GM23338 (cell line): Measurements from ENCODE around the gene ZC3H7A. TPM values are rescaled to one million over a fixed set of nuclear protein-coding genes. Genes with fewer than 3 reads are reported as not detected.

Experiments
- ATAC-seq: fragments of 200-7000 bp; cut with Tn5 transposase; 3 replicates; pipeline ENCODE4 v1.9.1; 2020
- DNase-seq: peaks from one replicate; pipeline ENCODE4 v3.0.0-alpha.2; 2015; ENCODE audit warnings: low spot score
- H2AFZ ChIP-seq: fragments of 200-600 bp; sonication (generic); 2 replicates; pipeline ENCODE4 v1.8.0; 2016; ENCODE audit warnings: antibody characterized with exemption, mild to moderate bottlenecking, moderate library complexity
- H3F3A ChIP-seq: fragments of 200-600 bp; sonication (generic); replicated peaks from 2 replicates; pipeline ENCODE4 v1.8.0; 2017; ENCODE audit warnings: antibody characterized with exemption, mixed run types, low read depth
- H3K27ac ChIP-seq: fragments of 200-600 bp; sonication (generic); 2 replicates; pipeline ENCODE4 v1.6.1; 2016; ENCODE audit warnings: low read depth
- H3K27me3 ChIP-seq: fragments of 200-600 bp; sonication (generic); 2 replicates; pipeline ENCODE4 v1.8.0; 2016; ENCODE audit warnings: mild to moderate bottlenecking, mixed run types, moderate library complexity; ENCODE audit not compliant: insufficient read depth
- H3K36me3 ChIP-seq: fragments of 200-600 bp; sonication (generic); 2 replicates; pipeline ENCODE4 v1.8.0; 2016; ENCODE audit warnings: mild to moderate bottlenecking; ENCODE audit not compliant: insufficient read depth
- H3K4me1 ChIP-seq: fragments of 200-600 bp; sonication (generic); 2 replicates; pipeline ENCODE4 v1.8.0; 2016; ENCODE audit warnings: mild to moderate bottlenecking, moderate library complexity; ENCODE audit not compliant: insufficient read depth
- H3K4me2 ChIP-seq: fragments of 200-600 bp; sonication (generic); 2 replicates; pipeline ENCODE4 v1.7.1; 2017; ENCODE audit warnings: mixed run types
- H3K4me3 ChIP-seq: fragments of 200-600 bp; sonication (generic); 2 replicates; pipeline ENCODE4 v1.6.1; 2016; ENCODE audit warnings: mixed run types
- H3K79me2 ChIP-seq: fragments of 200-600 bp; sonication (generic); replicated peaks from 2 replicates; pipeline ENCODE4 v1.8.0; 2017; ENCODE audit warnings: mild to moderate bottlenecking; ENCODE audit not compliant: insufficient read depth
- H3K9me2 ChIP-seq: fragments of 200-600 bp; sonication (generic); 2 replicates; pipeline ENCODE4 v1.8.0; 2017; ENCODE audit not compliant: insufficient read depth
- H4K20me1 ChIP-seq: fragments of 200-600 bp; sonication (generic); replicated peaks from 2 replicates; pipeline ENCODE4 v1.8.0; 2017; ENCODE audit warnings: mild to moderate bottlenecking; ENCODE audit not compliant: insufficient read depth
- H3K27ac Mint-ChIP-seq: 2 replicates; pipeline ENCODE4 v1.8.0; 2020; ENCODE audit warnings: inconsistent platforms, mild to moderate bottlenecking, moderate library complexity, mixed read lengths
- H3K27me3 Mint-ChIP-seq: 3 replicates; pipeline ENCODE4 v1.8.0; 2022; ENCODE audit warnings: low read depth, mild to moderate bottlenecking, moderate library complexity, mixed read lengths, inconsistent platforms; ENCODE audit not compliant: insufficient read depth, poor library complexity
- H3K36me3 Mint-ChIP-seq: 3 replicates; pipeline ENCODE4 v1.8.0; 2021; ENCODE audit warnings: low read depth, mild to moderate bottlenecking, inconsistent platforms, moderate library complexity, mixed read lengths
- H3K4me1 Mint-ChIP-seq: 3 replicates; pipeline ENCODE4 v1.8.0; 2020; ENCODE audit warnings: mild to moderate bottlenecking, inconsistent platforms, mixed read lengths
- H3K4me3 Mint-ChIP-seq: 3 replicates; pipeline ENCODE4 v1.8.0; 2021; ENCODE audit warnings: moderate library complexity, mild to moderate bottlenecking, inconsistent platforms, mixed read lengths
- H3K9me3 Mint-ChIP-seq: 3 replicates; pipeline ENCODE4 v1.8.0; 2020; ENCODE audit warnings: moderate library complexity, mild to moderate bottlenecking, inconsistent platforms, mixed read lengths
- CREB1 ChIP-seq: fragments of 250-450 bp; sonication (Bioruptor Pico); IDR thresholded peaks from 2 replicates; pipeline ENCODE4 v1.5.0; 2020; ENCODE audit warnings: low read depth, mild to moderate bottlenecking, moderate library complexity
- EZH2 ChIP-seq: fragments of 200-600 bp; sonication (generic); IDR thresholded peaks from one replicate; pipeline ENCODE4 v1.8.0; 2017; ENCODE audit warnings: antibody characterized with exemption, mild to moderate bottlenecking, low read depth; ENCODE audit not compliant: unreplicated experiment
- EZH2phosphoT487 ChIP-seq: fragments of 200-600 bp; sonication (generic); IDR thresholded peaks from one replicate; pipeline ENCODE4 v1.8.1; 2018; ENCODE audit warnings: antibody characterized with exemption; ENCODE audit not compliant: unreplicated experiment
- JUNB ChIP-seq: IDR thresholded peaks from one replicate; pipeline ENCODE4 v1.6.1; 2016; ENCODE audit warnings: antibody characterized with exemption; ENCODE audit not compliant: unreplicated experiment
- NANOG ChIP-seq: IDR thresholded peaks from 2 replicates; pipeline ENCODE4 v1.6.1; 2016; ENCODE audit warnings: antibody characterized with exemption, borderline replicate concordance
- POLR2AphosphoS5 ChIP-seq: IDR thresholded peaks from 2 replicates; pipeline ENCODE4 v1.6.1; 2016; ENCODE audit warnings: antibody characterized with exemption, low read depth
- STAT1 ChIP-seq: IDR thresholded peaks from one replicate; pipeline ENCODE4 v1.6.1; 2016; ENCODE audit warnings: antibody characterized with exemption; ENCODE audit not compliant: unreplicated experiment
- ZNF114 ChIP-seq: fragments of 250-450 bp; sonication (Bioruptor Pico); IDR thresholded peaks from 2 replicates; pipeline ENCODE4 v1.5.0; 2020; ENCODE audit warnings: mild to moderate bottlenecking, moderate library complexity
- ZNF331 ChIP-seq: fragments of 250-450 bp; sonication (Bioruptor Pico); IDR thresholded peaks from 2 replicates; pipeline ENCODE4 v1.5.0; 2020; ENCODE audit warnings: low read depth, mild to moderate bottlenecking, moderate library complexity
- ZNF462 ChIP-seq: fragments of 250-450 bp; sonication (Bioruptor Pico); IDR thresholded peaks from 2 replicates; pipeline ENCODE4 v1.5.0; 2020; ENCODE audit warnings: mild to moderate bottlenecking, moderate library complexity
- polyA plus RNA-seq: library from polyadenylated mRNA; unstranded; fragments of >200 nt; fragmentation: Nextera tagmentation; extraction: Ambion mirVana; gene quantifications from 2 replicates; pipeline ENCODE4 v1.2.1, GENCODE V29; 2016
- total RNA-seq: library from RNA; depleted of rRNA; stranded (reverse); fragments of >200 nt; shearing (Covaris generic); gene quantifications from 2 replicates; pipeline ENCODE4 v1.2.3, GENCODE V29; 2014
- TF ChIP-seq, protein P1 (sequence below): IDR thresholded peaks from one replicate; pipeline ENCODE4 v1.6.1; 2018; ENCODE audit warnings: antibody characterized with exemption; ENCODE audit not compliant: unreplicated experiment
- TF ChIP-seq, protein P2 (sequence below): IDR thresholded peaks from 2 replicates; pipeline ENCODE4 v1.6.1; 2016; ENCODE audit warnings: antibody characterized with exemption
- TF ChIP-seq, protein P3 (sequence below), 2 experiments: fragments of 200-600 bp in 1 of 2; sonication (generic) in 1 of 2; conservative IDR thresholded peaks; 2 replicates each; pipeline versions ENCODE4 v1.5.1 to v1.6.1; 2016 to 2017; ENCODE audit warnings: antibody characterized with exemption in 2 of 2, low read depth in 2 of 2, mild to moderate bottlenecking in 2 of 2, moderate library complexity in 1 of 2

ZC3H7A gene
- total and polyA plus RNA-seq, 2 experiments from 2014 or later = 32.7 to 42.2 TPM

DNA sequence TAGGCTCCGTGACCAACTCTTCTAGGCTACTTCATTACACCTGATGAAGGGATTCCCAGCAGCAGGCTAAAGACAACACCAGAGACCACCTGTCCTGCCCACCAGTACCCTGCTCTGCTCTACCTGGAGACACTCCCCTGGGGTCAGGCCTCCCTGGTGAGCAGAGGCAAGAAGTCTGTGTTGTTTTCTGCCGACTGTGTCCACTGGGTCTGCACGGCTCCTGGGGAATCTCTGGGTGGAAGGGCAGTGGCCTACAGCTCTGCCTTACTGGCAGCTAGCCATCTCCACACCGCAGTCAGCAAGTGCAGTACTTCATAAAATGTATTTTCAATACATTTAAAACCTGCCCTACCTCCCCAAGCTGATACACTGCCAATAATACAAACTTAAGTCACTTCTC, 47.4 kb upstream of the ZC3H7A start (continued):
- TF ChIP-seq ZNF462 (CRISPR knock-in tag) = no peak
- TF ChIP-seq CREB1 (CRISPR knock-in tag) = no peak
- no peak for TF ChIP-seq EZH2
- TF ChIP-seq ZNF114 = no peak

DNA sequence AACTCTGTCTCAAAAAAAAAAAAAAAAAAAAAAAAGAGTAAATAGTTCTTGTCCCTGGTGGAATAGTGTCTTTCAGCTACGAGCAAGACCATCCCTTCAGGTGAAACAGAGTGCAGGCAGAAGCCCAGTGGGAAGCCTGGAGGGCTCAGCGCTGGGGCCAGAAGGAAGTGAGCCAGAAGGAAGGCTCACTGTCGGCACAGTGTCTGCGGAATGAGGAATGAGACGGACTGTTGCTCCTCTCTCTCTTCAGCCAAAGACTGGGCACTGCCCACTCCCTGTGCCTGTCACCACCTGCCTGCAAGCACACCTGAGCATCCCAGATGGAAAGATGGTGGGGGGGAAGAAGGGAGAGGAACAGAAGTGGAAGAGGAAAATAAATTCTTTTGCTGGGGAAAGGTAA, 46.8 kb upstream of the ZC3H7A start:
- ATAC-seq = no peak
- Mint-ChIP-seq H3K27ac (no peak overlapping the region), H3K4me1 (no peaks in the 10 kb centered on the region), H3K9me3 (no peaks in the 10 kb centered on the region), H3K4me3 (no peak overlapping the region), H3K27me3 (peaks cover 3% of the 10 kb centered on the region), H3K36me3 (peaks cover 96% of the 10 kb centered on the region)
- H3K27me3 ChIP-seq = no peaks in the 10 kb centered on the region
- no peak overlapping the region for H3K27ac ChIP-seq
- peaks cover 96% of the 10 kb centered on the region for H3K36me3 ChIP-seq
- H3K79me2 ChIP-seq = peaks cover 52% of the 10 kb centered on the region
- no peaks in the 10 kb centered on the region for H3K9me2 ChIP-seq
- H2AFZ ChIP-seq = no peak overlapping the region
- H3K4me1 ChIP-seq = no peaks in the 10 kb centered on the region
- TF ChIP-seq POLR2AphosphoS5 = no peak
- TF ChIP-seq, protein P1, sequence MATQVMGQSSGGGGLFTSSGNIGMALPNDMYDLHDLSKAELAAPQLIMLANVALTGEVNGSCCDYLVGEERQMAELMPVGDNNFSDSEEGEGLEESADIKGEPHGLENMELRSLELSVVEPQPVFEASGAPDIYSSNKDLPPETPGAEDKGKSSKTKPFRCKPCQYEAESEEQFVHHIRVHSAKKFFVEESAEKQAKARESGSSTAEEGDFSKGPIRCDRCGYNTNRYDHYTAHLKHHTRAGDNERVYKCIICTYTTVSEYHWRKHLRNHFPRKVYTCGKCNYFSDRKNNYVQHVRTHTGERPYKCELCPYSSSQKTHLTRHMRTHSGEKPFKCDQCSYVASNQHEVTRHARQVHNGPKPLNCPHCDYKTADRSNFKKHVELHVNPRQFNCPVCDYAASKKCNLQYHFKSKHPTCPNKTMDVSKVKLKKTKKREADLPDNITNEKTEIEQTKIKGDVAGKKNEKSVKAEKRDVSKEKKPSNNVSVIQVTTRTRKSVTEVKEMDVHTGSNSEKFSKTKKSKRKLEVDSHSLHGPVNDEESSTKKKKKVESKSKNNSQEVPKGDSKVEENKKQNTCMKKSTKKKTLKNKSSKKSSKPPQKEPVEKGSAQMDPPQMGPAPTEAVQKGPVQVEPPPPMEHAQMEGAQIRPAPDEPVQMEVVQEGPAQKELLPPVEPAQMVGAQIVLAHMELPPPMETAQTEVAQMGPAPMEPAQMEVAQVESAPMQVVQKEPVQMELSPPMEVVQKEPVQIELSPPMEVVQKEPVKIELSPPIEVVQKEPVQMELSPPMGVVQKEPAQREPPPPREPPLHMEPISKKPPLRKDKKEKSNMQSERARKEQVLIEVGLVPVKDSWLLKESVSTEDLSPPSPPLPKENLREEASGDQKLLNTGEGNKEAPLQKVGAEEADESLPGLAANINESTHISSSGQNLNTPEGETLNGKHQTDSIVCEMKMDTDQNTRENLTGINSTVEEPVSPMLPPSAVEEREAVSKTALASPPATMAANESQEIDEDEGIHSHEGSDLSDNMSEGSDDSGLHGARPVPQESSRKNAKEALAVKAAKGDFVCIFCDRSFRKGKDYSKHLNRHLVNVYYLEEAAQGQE = no peak
- TF ChIP-seq STAT1 = no peak
- no peak for TF ChIP-seq CREB1 (CRISPR knock-in tag)
- TF ChIP-seq ZNF114 = no peak
- no peak for TF ChIP-seq ZNF331 (CRISPR knock-in tag)
- no peak for TF ChIP-seq JUNB
- TF ChIP-seq NANOG = no peak
- TF ChIP-seq EZH2phosphoT487 = no peak
- TF ChIP-seq, protein P2, sequence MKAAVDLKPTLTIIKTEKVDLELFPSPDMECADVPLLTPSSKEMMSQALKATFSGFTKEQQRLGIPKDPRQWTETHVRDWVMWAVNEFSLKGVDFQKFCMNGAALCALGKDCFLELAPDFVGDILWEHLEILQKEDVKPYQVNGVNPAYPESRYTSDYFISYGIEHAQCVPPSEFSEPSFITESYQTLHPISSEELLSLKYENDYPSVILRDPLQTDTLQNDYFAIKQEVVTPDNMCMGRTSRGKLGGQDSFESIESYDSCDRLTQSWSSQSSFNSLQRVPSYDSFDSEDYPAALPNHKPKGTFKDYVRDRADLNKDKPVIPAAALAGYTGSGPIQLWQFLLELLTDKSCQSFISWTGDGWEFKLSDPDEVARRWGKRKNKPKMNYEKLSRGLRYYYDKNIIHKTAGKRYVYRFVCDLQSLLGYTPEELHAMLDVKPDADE = no peak
- TF ChIP-seq, protein P3, sequence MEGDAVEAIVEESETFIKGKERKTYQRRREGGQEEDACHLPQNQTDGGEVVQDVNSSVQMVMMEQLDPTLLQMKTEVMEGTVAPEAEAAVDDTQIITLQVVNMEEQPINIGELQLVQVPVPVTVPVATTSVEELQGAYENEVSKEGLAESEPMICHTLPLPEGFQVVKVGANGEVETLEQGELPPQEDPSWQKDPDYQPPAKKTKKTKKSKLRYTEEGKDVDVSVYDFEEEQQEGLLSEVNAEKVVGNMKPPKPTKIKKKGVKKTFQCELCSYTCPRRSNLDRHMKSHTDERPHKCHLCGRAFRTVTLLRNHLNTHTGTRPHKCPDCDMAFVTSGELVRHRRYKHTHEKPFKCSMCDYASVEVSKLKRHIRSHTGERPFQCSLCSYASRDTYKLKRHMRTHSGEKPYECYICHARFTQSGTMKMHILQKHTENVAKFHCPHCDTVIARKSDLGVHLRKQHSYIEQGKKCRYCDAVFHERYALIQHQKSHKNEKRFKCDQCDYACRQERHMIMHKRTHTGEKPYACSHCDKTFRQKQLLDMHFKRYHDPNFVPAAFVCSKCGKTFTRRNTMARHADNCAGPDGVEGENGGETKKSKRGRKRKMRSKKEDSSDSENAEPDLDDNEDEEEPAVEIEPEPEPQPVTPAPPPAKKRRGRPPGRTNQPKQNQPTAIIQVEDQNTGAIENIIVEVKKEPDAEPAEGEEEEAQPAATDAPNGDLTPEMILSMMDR (conservative IDR thresholded peaks at IDR 0.05; ENCODE audit: low read depth in 2 of 2) = no peak
- peaks cover 45% of the 10 kb centered on the region for H4K20me1 ChIP-seq
- peaks cover 47% of the 10 kb centered on the region for H3F3A ChIP-seq
- no peak overlapping the region for H3K4me2 ChIP-seq
- no peak overlapping the region for H3K4me3 ChIP-seq
- no peak for DNase-seq
